Stimulated activated CD8-positive, alpha-beta memory T cell treated with anti-CD3 and anti-CD28 coated beads, Interleukin-4, amount 100 ng/mL, for 48 hours (primary cell): Measurements from ENCODE around the gene NKIRAS2.
A peak's percentile ranks its signal among the peaks of the same experiment; 100 is the strongest.

ENCODE experiments used
- DNase-seq: peaks from one replicate; pipeline ENCODE4 v3.0.0-alpha.2; 2020

The NKIRAS2 gene

DNA sequence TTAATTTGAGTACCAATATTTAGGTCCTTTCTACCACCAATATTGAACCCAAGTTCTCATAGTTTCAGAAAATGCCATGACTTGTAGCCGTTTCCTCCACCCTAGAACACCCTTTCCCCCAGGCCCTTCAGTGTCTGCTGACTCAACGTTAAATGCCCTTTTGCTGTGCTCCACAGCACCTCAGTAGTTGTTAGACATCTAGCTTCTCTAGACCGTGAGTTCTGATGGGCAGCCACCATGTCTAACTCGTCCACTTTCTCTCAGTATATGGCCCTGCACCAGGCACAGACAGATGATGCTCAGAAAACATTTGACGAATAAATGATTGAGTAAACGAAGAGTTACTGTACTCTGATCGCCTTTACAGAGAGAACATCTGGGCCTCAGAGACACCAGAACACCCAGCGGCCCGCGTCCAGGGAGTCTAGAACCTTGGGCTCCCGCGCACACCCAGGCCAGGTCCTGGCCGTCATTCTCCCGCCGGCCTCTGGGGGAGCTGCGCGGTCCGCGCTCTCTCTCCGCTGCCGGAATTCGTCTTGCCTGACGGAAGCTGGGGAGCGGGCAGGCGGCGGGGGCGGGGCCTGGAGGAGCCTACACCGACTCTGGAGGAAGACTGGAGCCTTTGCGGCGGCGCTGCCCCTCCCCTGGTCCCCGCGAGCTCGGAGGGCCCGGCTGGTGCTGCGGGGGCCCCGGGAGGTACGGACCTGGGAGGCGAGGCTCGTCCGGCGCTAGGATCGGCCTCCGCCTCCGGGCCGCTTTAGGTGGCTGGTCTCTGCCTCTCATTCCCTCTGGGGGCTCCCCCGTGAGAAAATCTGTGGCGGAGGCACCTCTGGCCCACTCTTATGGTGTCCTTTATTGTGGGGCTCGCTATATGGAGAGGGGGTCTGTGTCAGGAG is at the start of gene NKIRAS2:
Gene NKIRAS2, plus strand, starts transcription at position 582 of the 896 bp plus-strand sequence. CDS start 1,488 bp downstream, outside the sequence.
- peak; percentile 96 for DNase-seq

DNA sequence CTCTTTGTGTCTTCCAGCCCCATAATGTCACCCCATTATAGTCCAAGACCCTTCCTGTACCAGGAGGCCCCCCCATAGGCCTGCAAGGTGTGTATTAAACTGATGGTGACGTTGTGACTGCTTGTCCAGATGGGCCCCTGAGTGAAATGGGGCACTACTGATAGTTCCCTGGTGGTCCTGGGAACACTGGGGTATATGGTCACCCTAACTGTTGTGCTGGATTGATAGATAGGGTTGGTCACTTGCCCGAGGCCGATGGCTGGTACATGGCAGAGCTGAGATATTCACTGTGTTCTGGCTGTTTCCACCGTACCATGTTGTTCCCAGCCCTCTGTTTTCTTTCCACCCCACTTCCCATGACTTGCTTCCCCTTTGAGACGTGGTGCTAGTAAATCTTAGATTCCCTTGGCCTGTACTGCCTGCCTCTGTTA is 49.0 kb upstream of the NKIRAS2 start:
- DNase-seq = no peak

DNA sequence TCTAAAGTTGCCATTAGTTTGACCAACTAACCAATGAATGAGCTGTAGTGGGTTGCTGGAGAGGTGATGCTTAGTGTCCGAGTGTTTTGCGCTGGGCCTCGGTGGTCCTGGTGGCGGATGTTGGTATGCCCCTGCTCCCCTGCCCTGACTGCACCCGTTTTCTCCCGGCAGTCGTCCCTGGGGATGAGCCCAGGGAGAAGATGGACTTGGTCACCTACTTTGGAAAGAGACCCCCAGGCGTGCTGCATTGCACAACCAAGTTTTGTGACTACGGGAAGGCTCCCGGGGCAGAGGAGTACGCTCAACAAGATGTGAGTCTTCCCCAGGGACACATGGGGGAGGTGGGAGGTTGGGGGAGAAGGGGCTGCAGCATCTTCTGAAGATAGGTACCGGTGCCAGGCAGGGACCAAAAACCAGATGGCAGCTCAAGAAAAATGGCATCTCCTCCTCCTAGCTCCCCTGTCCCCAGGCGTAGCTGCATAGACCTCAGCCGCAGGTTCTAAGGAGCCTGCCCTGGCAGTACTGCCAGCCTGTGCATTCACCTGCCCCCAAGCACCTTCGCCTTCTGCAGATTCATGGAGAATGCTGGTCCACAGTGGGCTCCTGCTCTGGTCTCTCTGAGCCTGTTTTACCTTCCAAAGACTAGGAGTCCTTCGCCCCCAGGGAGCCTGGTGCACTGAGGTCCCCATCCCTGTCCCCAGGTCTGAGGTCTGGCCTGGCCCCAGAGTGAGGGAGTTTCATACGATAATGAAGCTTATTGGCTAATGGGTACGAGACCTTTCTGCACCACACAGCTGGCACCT is 48.0 kb upstream of the NKIRAS2 start:
- DNase-seq = no peak

DNA sequence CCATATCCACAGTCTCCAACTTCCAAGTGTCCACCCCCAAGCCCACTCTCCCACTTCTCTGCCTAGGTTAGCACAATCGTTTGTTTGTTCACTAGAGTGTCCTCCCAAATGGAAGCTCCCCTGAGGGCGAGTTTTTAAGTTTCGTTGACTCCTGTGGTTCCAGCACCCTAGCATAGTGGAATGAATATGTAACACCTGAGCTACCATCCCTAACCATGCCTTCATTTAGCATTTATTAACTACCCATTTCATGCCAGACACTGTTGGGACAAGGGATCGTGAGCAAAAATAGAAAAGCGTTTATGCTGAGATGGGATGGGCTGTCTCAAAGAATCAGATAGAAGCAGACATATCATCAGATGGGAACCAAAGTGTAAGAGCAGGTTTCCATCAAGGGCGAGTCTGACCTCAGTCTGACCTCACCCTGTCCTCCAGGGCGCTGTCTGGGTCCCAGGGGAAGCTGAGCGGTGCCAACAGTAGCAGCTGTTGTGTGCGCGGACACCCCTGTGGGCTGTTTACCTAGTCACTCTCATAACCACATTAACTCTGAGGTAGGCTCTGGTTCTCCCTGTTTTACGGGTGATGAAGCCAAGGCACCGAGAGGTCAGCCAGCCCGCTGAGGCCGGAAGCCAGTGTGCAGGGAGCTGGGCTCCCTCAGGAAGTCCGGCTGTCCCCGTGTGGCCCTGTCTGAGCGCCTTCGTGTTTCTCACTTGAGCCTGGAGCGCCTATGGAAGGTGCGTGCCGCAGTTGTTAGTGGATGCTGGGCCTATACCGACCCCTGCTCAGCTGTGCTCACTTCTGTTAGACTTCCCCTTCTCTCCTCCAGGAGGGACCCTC is 47.1 kb upstream of the NKIRAS2 start:
- DNase-seq = no peak

DNA sequence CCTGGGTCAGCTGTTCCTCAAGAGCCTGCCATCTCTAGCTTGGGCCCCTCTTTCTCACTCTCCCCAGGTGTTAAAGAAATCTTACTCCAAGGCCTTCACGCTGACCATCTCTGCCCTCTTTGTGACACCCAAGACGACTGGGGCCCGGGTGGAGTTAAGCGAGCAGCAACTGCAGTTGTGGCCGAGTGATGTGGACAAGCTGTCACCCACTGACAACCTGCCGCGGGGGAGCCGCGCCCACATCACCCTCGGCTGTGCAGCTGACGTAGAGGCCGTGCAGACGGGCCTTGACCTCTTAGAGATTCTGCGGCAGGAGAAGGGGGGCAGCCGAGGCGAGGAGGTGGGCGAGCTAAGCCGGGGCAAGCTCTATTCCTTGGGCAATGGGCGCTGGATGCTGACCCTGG is 46.5 kb upstream of the NKIRAS2 start:
- no peak for DNase-seq

DNA sequence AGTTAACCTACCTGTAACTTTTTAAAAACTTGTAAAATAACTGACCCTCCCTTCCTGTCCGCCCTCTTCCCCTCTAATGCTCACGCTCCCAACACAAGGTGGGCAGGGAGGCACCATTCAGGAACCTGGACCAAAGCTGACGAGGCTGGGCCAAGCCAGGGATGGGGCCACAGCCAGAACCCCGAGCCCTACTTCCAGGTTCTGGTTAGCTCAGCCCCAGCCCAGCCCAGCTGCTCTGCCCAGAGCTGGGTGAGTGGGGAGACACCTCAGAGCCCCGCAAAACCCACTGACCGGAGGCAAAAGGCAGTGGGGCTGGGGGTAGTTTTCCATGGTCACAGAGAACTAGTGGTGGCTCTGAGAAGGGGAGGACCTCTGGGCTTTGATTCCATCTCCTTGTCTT is 45.9 kb upstream of the NKIRAS2 start:
- no peak for DNase-seq

DNA sequence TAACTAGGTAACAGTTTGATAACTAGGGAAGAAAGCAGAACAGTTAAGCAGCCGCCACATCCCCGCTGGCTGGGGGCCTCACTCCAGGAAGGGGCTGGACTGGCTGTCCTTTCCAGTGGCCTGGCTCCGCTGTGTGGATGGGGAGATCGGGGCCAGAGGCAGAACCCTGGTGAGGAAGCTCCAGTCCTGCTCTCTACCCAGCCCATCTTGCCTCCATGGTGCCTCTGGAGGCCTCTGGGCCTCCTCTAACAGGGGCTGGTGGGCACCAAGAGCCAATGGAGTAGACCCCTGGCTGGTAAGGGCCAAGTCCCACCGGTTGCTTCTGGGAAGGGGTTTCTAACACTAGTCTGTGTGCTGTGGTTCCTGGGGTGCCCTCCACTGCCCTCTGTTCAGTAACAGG is 45.2 kb upstream of the NKIRAS2 start:
- no peak for DNase-seq

DNA sequence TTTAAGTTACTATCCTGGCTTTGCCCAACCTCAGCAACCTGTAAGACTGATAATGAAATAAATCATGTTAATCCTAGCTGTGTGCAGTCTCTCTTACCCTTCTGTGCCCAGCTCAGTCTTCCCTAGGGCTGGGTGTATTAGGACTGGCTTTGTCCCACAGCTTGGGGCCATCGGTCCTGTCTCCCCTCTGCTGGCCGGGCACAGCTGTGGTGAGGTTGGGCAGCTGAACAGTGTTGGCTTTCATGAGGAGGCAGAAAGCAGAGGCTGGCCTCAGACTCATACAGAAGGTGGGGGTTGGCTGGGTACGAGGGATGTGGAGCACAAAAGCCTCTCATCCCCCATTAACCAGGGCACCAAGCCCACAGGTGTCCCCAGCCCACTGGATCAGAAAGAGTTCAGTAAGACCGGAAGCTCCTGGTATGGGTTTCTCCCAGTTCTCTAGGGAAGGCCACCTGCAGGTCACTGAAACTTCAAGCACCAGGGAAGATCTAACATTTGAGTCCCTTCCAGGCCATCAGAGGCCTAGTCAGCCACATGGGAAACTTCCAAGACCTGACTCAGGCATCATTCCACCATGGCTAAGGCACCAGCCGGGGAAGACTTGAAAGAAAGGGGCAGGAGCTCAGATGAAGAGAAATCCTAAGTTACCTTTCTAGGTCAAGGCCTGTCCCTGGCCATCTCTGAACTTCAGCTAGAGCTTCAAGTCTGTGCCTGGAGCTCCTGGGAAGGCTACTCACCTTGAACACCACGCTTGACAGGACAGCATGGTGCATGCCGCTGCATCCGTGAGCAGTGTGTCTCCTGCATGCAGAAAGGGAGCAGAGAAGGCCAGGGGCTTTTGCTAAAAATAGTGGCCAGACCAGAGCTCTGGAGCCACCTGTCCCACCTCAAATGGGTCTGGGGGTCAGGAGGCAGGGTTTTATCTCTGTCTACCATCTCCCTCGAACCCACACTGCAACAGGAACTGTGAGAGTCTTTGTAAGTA is 44.5 kb upstream of the NKIRAS2 start:
- no peak for DNase-seq

DNA sequence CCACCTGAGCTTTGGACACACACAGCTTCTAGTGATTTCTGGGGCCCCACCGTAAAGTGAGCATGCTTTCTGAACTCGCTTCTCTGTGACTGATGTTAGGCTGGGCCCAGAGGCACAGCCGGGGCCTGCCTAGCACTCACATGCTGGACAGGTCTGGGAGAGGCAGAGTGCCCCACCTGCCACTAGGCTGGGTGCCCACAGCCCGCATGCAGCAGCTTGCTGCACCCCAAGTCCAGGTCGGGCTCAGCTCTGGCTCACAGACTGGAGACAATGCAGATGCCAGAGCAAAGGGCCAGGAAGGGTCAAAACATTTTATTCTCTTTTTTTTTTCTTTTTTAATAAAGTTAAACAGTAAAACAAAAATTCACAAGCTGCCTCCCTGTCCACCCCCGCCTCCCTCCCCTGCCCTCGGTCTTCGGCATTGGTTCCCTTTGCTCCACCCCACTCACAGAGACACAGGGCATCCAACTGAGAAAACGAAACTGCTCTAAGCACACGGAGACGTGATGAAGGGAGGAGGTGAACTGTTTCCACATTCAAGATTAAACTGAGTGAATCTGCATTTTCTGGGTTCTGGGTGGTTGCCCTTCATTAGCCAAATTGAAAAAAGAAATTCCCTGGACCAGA is 43.6 kb upstream of the NKIRAS2 start:
- DNase-seq = no peak

DNA sequence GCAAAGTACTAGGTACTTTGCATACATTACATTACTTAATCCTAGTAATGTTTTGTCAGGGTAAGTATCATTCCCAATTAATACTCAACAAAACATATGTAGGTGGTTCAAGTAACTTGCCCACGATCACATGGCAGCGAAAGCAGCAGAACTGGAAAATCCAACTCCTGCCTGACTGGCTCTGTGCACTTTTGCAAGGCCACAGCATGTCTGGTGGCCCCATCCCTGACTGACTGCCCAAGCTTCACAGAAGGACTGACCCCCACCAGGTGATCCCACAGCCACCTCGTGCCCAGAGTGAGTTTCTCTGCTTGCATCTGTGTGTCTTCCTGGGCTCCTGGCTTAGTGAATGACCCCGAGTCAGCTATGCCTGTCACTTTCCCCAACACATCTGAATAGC is 41.9 kb upstream of the NKIRAS2 start:
- DNase-seq = no peak

DNA sequence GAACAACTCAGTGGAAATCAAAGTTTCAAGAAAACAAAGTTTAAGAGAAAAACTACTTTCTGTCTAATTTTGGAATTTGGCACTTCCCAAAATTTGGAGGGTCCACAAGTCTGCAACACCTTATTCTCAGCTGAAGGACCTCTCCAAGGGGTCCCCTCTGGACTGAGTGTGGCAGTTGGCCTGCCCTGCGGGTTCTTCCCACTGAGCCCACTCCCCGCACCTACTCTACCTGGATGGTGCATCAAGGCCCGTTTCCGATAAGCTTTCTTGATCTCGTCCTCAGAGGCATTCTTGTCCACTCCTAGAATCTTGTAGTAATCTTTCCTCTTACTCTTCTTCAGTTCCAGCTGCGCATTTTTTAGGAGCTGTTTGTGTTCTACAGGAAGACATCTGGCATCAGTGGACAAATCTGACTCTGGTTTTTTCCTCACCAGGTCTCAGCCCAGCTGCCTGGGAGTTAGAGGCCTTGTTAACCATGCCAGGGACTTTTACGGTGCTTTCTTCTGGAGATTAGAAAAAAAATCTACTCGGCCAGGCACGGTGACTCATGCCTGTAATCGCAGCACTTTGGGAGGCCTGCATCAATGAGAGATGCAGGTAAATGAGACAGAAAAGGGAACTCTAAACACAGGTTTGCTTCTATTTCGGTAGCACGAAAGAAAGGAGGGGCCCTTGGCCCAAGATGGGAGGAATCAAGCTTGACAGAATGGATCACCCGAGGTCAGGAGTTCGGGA is 37.7 kb upstream of the NKIRAS2 start:
- DNase-seq = no peak

DNA sequence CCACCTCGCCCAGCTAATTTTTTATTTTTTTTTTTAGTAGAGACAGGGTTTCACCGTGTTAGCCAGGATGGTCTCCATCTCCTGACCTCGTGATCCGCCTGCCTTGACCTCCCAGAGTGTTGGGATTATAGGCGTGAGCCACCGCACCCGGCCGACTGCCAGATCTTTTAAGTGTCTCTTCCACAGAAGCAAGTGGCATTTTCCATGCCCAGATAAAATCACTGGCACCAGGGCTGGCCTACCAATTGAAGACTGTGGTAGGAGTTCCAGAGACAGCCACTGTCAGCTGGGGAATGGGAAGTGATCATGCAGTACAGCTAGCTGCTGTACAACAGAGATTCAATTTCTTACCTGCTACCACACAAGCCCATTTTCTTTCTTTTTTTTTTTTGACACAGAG is 35.4 kb upstream of the NKIRAS2 start:
- no peak for DNase-seq

DNA sequence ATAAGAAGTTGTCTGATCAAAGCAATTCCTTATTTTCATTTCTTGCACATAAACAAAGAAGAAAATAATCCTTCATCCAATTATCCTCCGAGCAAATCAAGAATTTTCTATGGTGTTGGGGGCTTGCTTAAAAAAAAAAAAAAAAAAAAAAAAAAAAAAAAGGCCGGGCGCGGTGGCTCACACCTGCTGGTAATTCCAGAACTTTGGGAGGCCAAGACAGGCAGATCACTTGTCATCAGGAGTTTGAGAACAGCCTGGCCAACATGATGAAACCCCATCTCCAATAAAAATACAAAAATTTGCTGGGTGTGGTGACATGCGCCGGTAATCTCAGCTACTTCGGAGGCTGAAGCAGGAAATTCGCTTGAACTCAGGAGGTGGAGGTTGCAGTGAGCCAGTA is 34.0 kb upstream of the NKIRAS2 start:
- DNase-seq = no peak

DNA sequence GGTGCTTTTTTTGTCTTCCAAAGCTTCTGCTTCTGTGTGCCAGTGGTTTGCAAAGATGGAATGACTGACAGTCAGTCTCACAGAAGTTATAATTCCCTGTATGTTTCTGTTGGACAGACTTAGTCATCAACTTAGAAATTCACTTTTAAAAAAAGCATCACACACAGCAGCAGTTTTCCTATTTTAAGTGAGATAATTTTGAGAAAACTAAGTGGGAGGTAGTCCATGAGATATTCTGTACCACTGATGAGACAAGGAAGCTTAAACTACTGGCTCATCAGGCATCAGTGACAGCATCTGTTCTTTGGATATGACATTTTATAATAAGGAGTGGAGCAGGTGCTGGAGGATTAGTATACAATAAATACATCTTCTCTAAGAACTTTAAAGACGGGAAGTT is 33.3 kb upstream of the NKIRAS2 start:
- no peak for DNase-seq

DNA sequence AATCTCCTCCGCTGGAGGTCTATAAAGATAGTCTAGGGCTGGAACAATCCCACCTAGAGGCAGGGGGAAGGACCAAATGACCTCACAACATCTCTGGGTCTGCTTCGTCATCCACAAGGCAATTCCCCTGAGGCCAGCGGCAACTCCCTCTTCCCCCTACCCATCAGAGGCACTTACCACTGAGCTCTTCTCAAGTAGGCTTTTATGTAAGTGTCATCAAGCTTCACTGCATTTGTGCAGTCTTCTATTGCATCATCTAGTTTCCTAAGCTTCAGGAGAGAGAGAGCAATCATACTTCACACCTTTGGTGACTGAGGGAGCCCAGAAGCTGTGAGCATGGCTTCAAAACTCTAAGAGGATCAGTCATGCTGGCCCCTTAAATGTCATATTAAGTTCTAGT is 32.2 kb upstream of the NKIRAS2 start:
- no peak for DNase-seq

DNA sequence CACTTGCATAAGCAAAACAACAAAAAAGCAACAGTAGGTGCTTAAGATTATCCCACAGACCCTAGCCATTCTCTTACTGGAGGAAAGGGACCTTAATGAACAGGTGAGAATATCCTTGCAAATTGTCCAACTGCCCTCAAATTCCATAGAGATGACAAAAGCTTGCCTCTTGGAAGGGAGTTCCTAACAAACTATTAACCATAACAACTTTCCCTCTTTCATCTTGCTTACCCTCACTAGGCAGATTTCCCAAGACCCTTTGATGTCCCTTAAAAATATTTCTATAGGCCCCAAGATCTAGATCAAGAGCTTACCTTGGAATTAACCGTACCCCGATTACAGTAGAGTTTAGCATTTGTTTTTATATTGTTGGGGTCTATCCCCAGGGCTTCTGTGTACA is 31.5 kb upstream of the NKIRAS2 start:
- DNase-seq = no peak

DNA sequence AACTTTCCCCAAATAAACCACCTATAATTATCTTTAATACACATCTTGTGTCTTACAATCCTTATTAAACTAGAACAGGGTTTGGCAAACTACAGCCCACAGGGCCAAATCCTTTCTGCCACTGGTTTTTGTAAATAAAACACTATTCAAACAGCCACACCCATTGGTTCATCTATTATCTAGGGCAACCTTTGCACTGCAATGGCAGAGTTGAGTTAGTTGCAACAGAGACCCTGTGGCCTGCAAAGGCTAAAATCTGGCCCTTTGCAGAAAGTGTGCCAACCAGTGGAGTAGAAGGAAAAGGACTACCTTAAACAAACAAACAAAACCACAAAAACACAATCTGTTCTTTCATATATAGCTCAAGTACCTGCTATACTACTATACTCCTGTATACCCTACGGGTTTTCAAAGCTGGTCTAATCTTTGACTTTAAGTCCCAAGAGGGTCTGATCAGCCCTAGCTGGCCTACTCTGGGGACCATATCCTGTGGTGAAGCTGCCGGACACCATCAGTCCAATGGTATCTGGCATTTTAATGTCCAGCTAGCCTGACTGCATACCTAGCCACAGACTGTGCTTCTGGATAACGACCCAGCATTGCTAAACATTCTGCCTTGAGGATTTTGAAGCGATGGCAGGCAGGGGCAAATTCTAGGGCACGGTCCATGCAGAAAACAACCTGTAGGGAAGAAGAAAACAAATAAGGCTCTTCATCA is 30.0 kb upstream of the NKIRAS2 start:
- DNase-seq = no peak

DNA sequence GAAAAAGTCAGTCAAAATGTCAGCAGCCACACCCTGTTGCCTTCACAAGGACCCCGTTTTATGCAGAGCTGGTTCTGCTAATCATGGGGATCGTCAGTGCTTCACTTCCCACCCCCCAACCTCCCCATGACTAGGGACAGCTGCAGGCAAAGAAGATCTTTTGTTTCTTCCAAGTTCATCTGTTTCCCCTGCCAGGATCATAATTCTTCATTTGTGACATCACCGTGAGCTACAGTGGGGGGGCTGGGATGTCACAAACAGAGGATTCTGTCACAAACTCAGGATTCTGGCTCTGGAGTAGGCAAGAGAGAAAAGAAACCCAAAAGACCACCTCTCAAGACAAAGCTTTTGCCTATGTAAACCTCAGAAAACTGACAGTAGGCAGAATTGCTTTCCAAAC is 27.3 kb upstream of the NKIRAS2 start:
- DNase-seq = no peak

DNA sequence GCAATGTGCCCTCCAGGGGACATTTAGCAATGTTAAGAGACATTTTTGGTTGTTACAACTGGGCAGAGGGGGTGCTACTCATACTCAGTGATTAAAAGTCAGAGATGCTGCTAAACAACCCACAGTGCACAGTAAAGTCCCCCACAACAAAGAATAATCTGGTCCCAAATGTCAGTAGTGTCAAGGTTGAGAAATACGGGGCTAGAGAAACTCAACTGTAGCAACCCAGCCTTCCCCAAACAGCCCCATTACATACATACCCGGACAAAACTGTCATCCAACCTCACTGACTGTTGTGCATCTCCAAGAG is 23.1 kb upstream of the NKIRAS2 start:
- DNase-seq = no peak

DNA sequence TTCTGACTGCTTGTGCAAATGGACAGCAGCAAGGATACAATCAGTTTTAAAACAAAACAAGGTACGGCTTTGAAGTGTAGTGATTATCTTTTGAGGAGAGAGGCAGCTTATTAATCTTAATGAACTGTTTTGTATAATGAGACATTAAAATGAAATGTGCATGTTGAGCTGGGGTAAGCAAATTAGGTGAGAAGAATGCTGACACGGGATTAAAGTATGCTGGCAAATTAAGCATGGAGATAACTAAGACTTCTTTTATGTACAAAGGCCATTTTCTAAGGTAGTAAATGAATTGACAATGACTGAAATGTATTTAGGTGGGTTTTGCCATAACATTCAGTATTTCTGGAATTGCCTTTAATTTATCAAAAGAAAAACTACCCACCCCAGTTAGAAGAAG is 21.4 kb upstream of the NKIRAS2 start:
- DNase-seq = no peak
